Caco-2 (cell line): Measurements from ENCODE around the gene FBXW7. TPM values are rescaled to one million over a fixed set of nuclear protein-coding genes. Genes with fewer than 3 reads are reported as not detected.

Experiments used
- BruUV-seq: library from RNA; stranded (reverse); fragments of 400-500 nt; replicated peaks from 2 replicates; lab custom pipeline; 2021; lab: Mats Ljungman, UMichigan
- CTCF ChIA-PET: fragments of 300-600 bp; sonication (Branson Sonifier 250); formaldehyde crosslinking; loops from one replicate; lab custom pipeline; 2022; ENCODE audit warnings: antibody characterized with exemption; lab: Charles Lee
- POLR2A ChIA-PET: fragments of 300-600 bp; sonication (Branson Sonifier 250); formaldehyde crosslinking; loops from one replicate; lab custom pipeline; 2022; ENCODE audit warnings: antibody characterized with exemption; lab: Charles Lee
- DNase-seq, 2 experiments: peaks; one replicate each; pipeline versions ENCODE4 v3.0.0 to v3.0.0-alpha.2; 2020 to 2022
- H3K27me3 ChIP-seq: replicated peaks from 2 replicates; pipeline ENCODE4 v1.6.0; 2011; ENCODE audit warnings: low read length; ENCODE audit not compliant: control insufficient read depth, insufficient read depth
- H3K36me3 ChIP-seq: 2 replicates; pipeline ENCODE4 v1.5.1; 2011; ENCODE audit warnings: low read length; ENCODE audit not compliant: control insufficient read depth, insufficient read depth
- H3K4me1 ChIP-seq: fragments of 250-450 bp; sonication (Bioruptor Pico); 2 replicates; pipeline ENCODE4 v1.5.1; 2020; ENCODE audit warnings: mild to moderate bottlenecking
- H3K4me3 ChIP-seq: 2 replicates; pipeline ENCODE4 v1.5.1; 2011; ENCODE audit warnings: low read depth, mild to moderate bottlenecking, control low read depth, low read length
- H3K9me3 ChIP-seq: fragments of 250-450 bp; sonication (Bioruptor Pico); 2 replicates; pipeline ENCODE4 v1.5.1; 2020; ENCODE audit warnings: mild to moderate bottlenecking, moderate library complexity
- H3K27ac Mint-ChIP-seq: one replicate; pipeline ENCODE4 v1.8.0; 2022; ENCODE audit warnings: mixed read lengths; ENCODE audit not compliant: unreplicated experiment
- H3K27me3 Mint-ChIP-seq: one replicate; pipeline ENCODE4 v1.8.0; 2022; ENCODE audit warnings: mixed read lengths; ENCODE audit not compliant: insufficient read depth, unreplicated experiment
- H3K36me3 Mint-ChIP-seq: one replicate; pipeline ENCODE4 v1.8.0; 2022; ENCODE audit warnings: mild to moderate bottlenecking, mixed read lengths; ENCODE audit not compliant: insufficient read depth, unreplicated experiment
- H3K4me1 Mint-ChIP-seq: one replicate; pipeline ENCODE4 v1.8.0; 2022; ENCODE audit warnings: low read depth, mixed read lengths; ENCODE audit not compliant: unreplicated experiment
- H3K4me3 Mint-ChIP-seq: one replicate; pipeline ENCODE4 v1.8.0; 2022; ENCODE audit warnings: mild to moderate bottlenecking, moderate library complexity, mixed read lengths; ENCODE audit not compliant: unreplicated experiment
- H3K9me3 Mint-ChIP-seq: one replicate; pipeline ENCODE4 v1.8.0; 2022; ENCODE audit warnings: mixed read lengths; ENCODE audit not compliant: unreplicated experiment
- intact Hi-C: fragments of 100-400 bp; cut with micrococcal nuclease; formaldehyde crosslinking; loops from one replicate; pipeline ENCODE4 v1.10.0; 2022; ENCODE audit not compliant: unreplicated experiment
- total RNA-seq: library from RNA; stranded (reverse); gene quantifications from 2 replicates; pipeline ENCODE4 v1.2.3, GENCODE V29; 2022
- TF ChIP-seq, protein P1 (sequence below), 2 experiments: fragments of 200-600 bp in 1 of 2; IDR thresholded peaks; 1 replicate in 1 of 2; 2 replicates in 1 of 2; pipeline versions ENCODE4 v1.5.1 to v1.8.0; 2011 to 2022; ENCODE audit warnings: antibody characterized with exemption in 1 of 2, control low read depth in 1 of 2, inconsistent platforms in 1 of 2, low read depth in 1 of 2, low read length in 1 of 2, mild to moderate bottlenecking in 1 of 2, moderate library complexity in 1 of 2; ENCODE audit not compliant: insufficient read depth in 1 of 2, severe bottlenecking in 1 of 2, unreplicated experiment in 1 of 2

The FBXW7 gene
- total RNA-seq, 1 experiment from 2014 or later = 34.1 TPM

DNA sequence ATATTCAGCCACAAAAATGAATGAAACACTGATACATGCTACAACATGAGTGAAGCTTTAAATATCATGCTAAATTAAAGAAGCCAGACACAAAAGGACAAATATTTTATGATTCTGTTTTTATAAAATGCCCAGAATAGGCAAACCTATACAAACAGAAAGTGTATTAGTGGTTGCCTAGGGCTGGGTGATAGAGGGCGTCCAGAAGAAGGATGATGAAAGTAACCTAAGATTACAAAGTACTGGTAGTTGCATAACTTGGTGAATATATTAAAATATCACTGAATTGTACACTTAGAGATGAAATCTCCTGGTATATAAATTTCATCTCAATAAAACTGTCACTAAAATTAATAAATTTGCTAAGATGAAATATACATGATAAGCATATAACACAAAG is 67.5 kb downstream of the FBXW7 start:
- Mint-ChIP-seq H3K9me3 (no peaks in the 10 kb centered on the region), H3K4me3 (no peak overlapping the region), H3K4me1 (peaks cover 11% of the 10 kb centered on the region), H3K27me3 (no peaks in the 10 kb centered on the region), H3K36me3 (no peaks in the 10 kb centered on the region), H3K27ac (no peak overlapping the region)
- POLR2A ChIA-PET = no interaction called here
- no peaks in the 10 kb centered on the region for H3K36me3 ChIP-seq
- BruUV-seq = no TSS peak
- DNase-seq = no peak
- TF ChIP-seq, protein P1, sequence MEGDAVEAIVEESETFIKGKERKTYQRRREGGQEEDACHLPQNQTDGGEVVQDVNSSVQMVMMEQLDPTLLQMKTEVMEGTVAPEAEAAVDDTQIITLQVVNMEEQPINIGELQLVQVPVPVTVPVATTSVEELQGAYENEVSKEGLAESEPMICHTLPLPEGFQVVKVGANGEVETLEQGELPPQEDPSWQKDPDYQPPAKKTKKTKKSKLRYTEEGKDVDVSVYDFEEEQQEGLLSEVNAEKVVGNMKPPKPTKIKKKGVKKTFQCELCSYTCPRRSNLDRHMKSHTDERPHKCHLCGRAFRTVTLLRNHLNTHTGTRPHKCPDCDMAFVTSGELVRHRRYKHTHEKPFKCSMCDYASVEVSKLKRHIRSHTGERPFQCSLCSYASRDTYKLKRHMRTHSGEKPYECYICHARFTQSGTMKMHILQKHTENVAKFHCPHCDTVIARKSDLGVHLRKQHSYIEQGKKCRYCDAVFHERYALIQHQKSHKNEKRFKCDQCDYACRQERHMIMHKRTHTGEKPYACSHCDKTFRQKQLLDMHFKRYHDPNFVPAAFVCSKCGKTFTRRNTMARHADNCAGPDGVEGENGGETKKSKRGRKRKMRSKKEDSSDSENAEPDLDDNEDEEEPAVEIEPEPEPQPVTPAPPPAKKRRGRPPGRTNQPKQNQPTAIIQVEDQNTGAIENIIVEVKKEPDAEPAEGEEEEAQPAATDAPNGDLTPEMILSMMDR (IDR thresholded peaks at IDR 0.05; ENCODE audit: insufficient read depth in 1 of 2, low read depth in 1 of 2, low read length in 1 of 2, severe bottlenecking in 1 of 2, unreplicated experiment in 1 of 2) = no peak
- peaks cover 11% of the 10 kb centered on the region for H3K4me1 ChIP-seq
- no peaks in the 10 kb centered on the region for H3K27me3 ChIP-seq
- no peak overlapping the region for H3K4me3 ChIP-seq
- CTCF ChIA-PET = no interaction called here
- intact Hi-C loops = no loop called here
- no peaks in the 10 kb centered on the region for H3K9me3 ChIP-seq

DNA sequence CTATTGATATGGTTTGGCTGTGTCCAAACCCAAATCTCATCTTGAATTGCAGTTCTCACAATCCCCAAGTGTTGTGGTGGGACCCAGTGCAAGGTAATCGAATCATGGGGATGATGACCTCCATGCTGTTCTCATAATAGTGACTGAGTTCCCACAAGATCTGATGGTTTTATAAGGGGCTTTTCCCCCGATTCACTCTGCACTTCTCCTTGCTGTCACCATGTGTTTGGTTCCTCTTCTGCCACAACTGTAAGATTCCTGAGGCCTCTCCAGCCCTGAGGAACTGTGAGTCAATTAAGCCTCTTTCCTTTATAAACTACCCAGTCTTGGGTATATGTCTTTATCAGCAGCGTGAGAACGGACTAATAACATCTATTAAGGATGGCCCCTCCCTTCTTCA is 68.8 kb downstream of the FBXW7 start:
- no peak overlapping the region for H3K27ac Mint-ChIP-seq

DNA sequence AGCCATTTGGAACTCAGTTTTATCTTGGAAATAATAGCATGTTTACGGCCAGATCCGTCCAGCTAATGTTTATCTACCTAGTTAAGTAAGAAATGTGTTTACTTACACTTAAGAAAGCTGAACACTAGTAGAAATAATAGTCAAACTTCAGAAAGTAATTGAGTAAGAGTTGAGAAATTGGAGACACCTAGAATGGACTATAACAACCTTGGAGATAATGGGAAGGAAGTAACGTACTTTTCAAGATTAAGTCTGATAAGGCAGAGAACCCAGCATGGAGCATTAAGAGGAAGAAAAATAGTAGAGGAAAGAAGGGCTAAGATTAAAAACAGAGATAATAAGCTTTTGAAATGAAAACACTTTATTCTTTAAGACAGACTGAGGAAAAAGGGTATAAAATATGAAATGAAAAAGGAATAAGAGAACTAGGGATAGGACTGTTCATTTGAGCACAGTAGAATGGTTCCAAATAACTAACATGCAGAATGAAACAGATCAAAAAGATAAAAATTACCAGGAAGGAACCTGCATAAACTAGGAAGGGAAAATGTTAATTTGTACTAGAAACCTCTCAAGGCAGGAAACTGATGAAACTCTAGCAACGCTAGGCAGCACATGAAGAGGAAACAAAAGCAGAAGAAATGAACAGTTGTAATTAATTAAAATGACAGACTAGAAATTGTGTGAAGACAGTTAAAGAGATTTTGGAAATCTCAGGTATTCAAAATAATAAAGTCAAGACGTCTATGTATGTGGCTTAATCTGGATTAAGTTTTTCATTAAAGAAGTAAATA is 71.7 kb downstream of the FBXW7 start:
- peaks cover 13% of the 10 kb centered on the region for H3K4me1 Mint-ChIP-seq
- ChIA-PET CTCF (no interaction called here), POLR2A (no interaction called here)
- H3K4me3 Mint-ChIP-seq = no peak overlapping the region
- Histone ChIP-seq H3K9me3 (no peaks in the 10 kb centered on the region), H3K36me3 (no peaks in the 10 kb centered on the region), H3K4me3 (no peak overlapping the region), H3K27me3 (no peaks in the 10 kb centered on the region), H3K4me1 (peaks cover 27% of the 10 kb centered on the region)
- H3K27ac Mint-ChIP-seq = no peak overlapping the region
- no peaks in the 10 kb centered on the region for H3K27me3 Mint-ChIP-seq
- H3K9me3 Mint-ChIP-seq = no peaks in the 10 kb centered on the region
- no TSS peak for BruUV-seq
- intact Hi-C loops = no loop called here
- H3K36me3 Mint-ChIP-seq = no peaks in the 10 kb centered on the region
- TF ChIP-seq, protein P1 (IDR thresholded peaks at IDR 0.05; ENCODE audit: insufficient read depth in 1 of 2, low read depth in 1 of 2, low read length in 1 of 2, severe bottlenecking in 1 of 2, unreplicated experiment in 1 of 2) = no peak
- DNase-seq = no peak

More for the DNA sequence above, 68.8 kb downstream of the FBXW7 start:
- POLR2A ChIA-PET = no interaction called here
- peaks cover 19% of the 10 kb centered on the region for H3K4me1 ChIP-seq
- H3K36me3 ChIP-seq = no peaks in the 10 kb centered on the region
- no peaks in the 10 kb centered on the region for H3K9me3 ChIP-seq
- H3K9me3 Mint-ChIP-seq = no peaks in the 10 kb centered on the region
- TF ChIP-seq, protein P1 (IDR thresholded peaks at IDR 0.05; ENCODE audit: insufficient read depth in 1 of 2, low read depth in 1 of 2, low read length in 1 of 2, severe bottlenecking in 1 of 2, unreplicated experiment in 1 of 2) = no peak
- CTCF ChIA-PET = no interaction called here
- no peaks in the 10 kb centered on the region for H3K27me3 ChIP-seq
- BruUV-seq = no TSS peak
- H3K4me1 Mint-ChIP-seq = peaks cover 12% of the 10 kb centered on the region
- no peaks in the 10 kb centered on the region for H3K36me3 Mint-ChIP-seq
- H3K4me3 Mint-ChIP-seq = no peak overlapping the region
- H3K4me3 ChIP-seq = no peak overlapping the region
- DNase-seq = no peak
- no peaks in the 10 kb centered on the region for H3K27me3 Mint-ChIP-seq
- intact Hi-C loops = no loop called here
